Mesothelial cell of epicardium (in vitro differentiated cells): ENCODE measurements around the gene NFIB. TPM values are rescaled to one million over a fixed set of nuclear protein-coding genes. Genes with fewer than 3 reads are reported as not detected.

Experiments
- DNase-seq, 2 experiments: peaks; one replicate each; pipeline ENCODE4 v3.0.0; 2021; ENCODE audit warnings: low spot score in 2 of 2; ENCODE audit not compliant: unreplicated experiment in 2 of 2
- H3K27ac Mint-ChIP-seq: 2 replicates; pipeline ENCODE4 v1.8.0; 2021; ENCODE audit warnings: mixed read lengths
- H3K27me3 Mint-ChIP-seq: 2 replicates; pipeline ENCODE4 v1.8.0; 2021; ENCODE audit warnings: low read depth, mixed read lengths
- H3K36me3 Mint-ChIP-seq: 2 replicates; pipeline ENCODE4 v1.8.0; 2021; ENCODE audit warnings: mixed read lengths
- H3K4me1 Mint-ChIP-seq: 2 replicates; pipeline ENCODE4 v1.8.0; 2021; ENCODE audit warnings: mixed read lengths
- H3K4me3 Mint-ChIP-seq: 2 replicates; pipeline ENCODE4 v1.8.0; 2021; ENCODE audit warnings: mild to moderate bottlenecking, moderate library complexity, mixed read lengths
- H3K9me3 Mint-ChIP-seq: 2 replicates; pipeline ENCODE4 v1.8.0; 2021; ENCODE audit warnings: mixed read lengths
- total RNA-seq: library from RNA; stranded (reverse); gene quantifications from 3 replicates; pipeline ENCODE4 v1.2.1, GENCODE V29; 2021
- TF ChIP-seq, protein P1 (sequence below): fragments of 200-600 bp; sonication (generic); IDR thresholded peaks from one replicate; pipeline ENCODE4 v1.5.0; 2021; ENCODE audit warnings: antibody characterized with exemption; ENCODE audit not compliant: unreplicated experiment

NFIB gene
- total RNA-seq, 1 donor from 2014 or later = 230 TPM

GRCh38 chr9:14288433-14288832 is 25.5 kb downstream of the NFIB start:
- TF ChIP-seq, protein P1, sequence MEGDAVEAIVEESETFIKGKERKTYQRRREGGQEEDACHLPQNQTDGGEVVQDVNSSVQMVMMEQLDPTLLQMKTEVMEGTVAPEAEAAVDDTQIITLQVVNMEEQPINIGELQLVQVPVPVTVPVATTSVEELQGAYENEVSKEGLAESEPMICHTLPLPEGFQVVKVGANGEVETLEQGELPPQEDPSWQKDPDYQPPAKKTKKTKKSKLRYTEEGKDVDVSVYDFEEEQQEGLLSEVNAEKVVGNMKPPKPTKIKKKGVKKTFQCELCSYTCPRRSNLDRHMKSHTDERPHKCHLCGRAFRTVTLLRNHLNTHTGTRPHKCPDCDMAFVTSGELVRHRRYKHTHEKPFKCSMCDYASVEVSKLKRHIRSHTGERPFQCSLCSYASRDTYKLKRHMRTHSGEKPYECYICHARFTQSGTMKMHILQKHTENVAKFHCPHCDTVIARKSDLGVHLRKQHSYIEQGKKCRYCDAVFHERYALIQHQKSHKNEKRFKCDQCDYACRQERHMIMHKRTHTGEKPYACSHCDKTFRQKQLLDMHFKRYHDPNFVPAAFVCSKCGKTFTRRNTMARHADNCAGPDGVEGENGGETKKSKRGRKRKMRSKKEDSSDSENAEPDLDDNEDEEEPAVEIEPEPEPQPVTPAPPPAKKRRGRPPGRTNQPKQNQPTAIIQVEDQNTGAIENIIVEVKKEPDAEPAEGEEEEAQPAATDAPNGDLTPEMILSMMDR = no peak
- no peak overlapping the region for H3K4me3 Mint-ChIP-seq
- peaks cover 16% of the 10 kb centered on the region for H3K36me3 Mint-ChIP-seq
- no peak for DNase-seq
- H3K9me3 Mint-ChIP-seq = no peaks in the 10 kb centered on the region
- peak overlapping the region; percentile 7 for H3K27ac Mint-ChIP-seq
- no peaks in the 10 kb centered on the region for H3K27me3 Mint-ChIP-seq
- peaks cover 31% of the 10 kb centered on the region for H3K4me1 Mint-ChIP-seq

DNA sequence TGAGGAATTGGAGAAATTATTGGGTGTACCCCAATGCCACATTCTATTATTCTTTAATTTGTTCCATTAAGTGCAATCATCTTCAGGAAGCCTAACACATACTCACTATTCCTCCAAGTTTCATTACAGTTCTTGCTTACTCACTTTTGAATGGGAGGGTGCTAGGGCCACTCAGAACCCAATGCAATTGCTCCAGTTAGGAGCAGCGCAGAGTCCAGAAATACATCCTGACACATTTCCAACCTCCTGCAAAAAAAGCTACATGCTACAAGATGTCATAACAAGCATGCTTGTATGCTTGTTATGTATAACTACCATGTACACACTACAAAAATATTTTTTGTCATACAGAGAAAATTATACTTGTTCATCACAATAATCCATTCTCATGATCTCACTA is 27.8 kb downstream of the NFIB start:
- DNase-seq = no peak
- H3K4me3 Mint-ChIP-seq = no peak overlapping the region
- TF ChIP-seq, protein P1 = no peak
- H3K27me3 Mint-ChIP-seq = no peaks in the 10 kb centered on the region
- H3K9me3 Mint-ChIP-seq = no peaks in the 10 kb centered on the region
- no peak overlapping the region for H3K27ac Mint-ChIP-seq
- peaks cover 16% of the 10 kb centered on the region for H3K36me3 Mint-ChIP-seq
- H3K4me1 Mint-ChIP-seq = peaks cover 45% of the 10 kb centered on the region

GRCh38 chr9:14283276-14283675 is 30.7 kb downstream of the NFIB start:
- peaks cover 52% of the 10 kb centered on the region for H3K4me1 Mint-ChIP-seq
- H3K36me3 Mint-ChIP-seq = peaks cover 13% of the 10 kb centered on the region
- H3K27me3 Mint-ChIP-seq = no peaks in the 10 kb centered on the region
- TF ChIP-seq, protein P1 = no peak
- H3K27ac Mint-ChIP-seq = peak overlapping the region; percentile 58
- H3K4me3 Mint-ChIP-seq = no peak overlapping the region
- DNase-seq = no peak
- H3K9me3 Mint-ChIP-seq = no peaks in the 10 kb centered on the region

DNA sequence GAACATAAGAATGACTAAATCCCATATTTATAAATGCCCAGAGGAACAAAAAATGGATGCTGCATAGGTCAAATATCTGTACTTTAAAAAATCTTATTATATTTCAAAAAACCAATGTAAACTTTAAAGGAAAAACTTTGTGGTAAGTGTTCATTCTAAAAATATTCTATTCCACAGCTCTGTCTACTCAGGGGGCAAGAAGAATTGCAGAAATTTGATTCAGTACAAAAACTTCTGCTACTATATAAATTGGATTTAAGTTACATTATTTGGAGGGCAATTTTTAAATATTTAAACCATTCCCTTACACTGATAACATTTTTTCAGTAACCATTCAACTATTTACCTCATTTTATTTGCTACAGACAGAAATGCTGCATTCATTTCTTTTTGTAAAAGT is 32.1 kb downstream of the NFIB start:
- H3K4me1 Mint-ChIP-seq = peaks cover 65% of the 10 kb centered on the region
- DNase-seq = no peak
- H3K4me3 Mint-ChIP-seq = no peak overlapping the region
- no peak overlapping the region for H3K27ac Mint-ChIP-seq
- no peaks in the 10 kb centered on the region for H3K27me3 Mint-ChIP-seq
- H3K36me3 Mint-ChIP-seq = peaks cover 12% of the 10 kb centered on the region
- TF ChIP-seq, protein P1 = no peak
- H3K9me3 Mint-ChIP-seq = no peaks in the 10 kb centered on the region

DNA sequence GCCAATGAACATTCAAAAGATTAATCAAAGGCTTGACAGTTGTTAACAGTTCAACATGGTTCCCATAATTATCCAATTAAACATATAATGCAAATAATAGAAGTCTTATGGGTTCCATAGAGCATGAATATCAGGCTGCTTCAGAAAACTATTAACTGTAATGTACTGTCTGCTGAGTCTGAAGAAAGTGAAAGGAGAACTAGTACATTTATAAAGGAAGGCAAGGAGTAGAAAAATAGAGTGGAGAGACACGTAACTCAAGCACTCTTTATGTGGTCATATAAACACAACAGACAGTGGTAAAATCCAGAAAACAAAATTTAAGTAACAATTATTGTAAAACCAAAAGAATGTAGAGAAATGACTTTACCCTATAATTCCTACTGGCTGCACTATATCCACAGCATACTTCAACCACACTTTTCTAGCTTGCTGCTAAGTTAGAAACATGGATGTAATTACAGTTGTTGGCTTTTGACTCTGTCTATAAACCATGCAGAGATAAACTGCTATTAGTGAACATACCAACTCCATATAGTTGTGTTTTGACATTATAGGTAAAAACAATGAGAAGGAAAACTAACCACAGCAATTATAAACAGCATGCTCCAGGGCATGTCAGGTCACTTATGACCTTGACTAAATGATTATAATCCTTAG is 32.7 kb downstream of the NFIB start:
- Mint-ChIP-seq H3K27ac (no peak overlapping the region), H3K9me3 (no peaks in the 10 kb centered on the region)
- DNase-seq = no peak

More for the DNA sequence above, 32.7 kb downstream of the NFIB start:
- Mint-ChIP-seq H3K4me3 (no peak overlapping the region), H3K4me1 (peaks cover 69% of the 10 kb centered on the region), H3K36me3 (peaks cover 7% of the 10 kb centered on the region), H3K27me3 (no peaks in the 10 kb centered on the region)
- TF ChIP-seq, protein P1 = no peak
